Smooth muscle cell (in vitro differentiated cells): Measurements from ENCODE around the gene ZNF860. TPM values are rescaled to one million over a fixed set of nuclear protein-coding genes. Genes with fewer than 3 reads are reported as not detected.
A peak's percentile ranks its signal among the peaks of the same experiment; 100 is the strongest.

ENCODE experiments used
- DNase-seq: peaks from one replicate; lab custom pipeline; 2025; ENCODE audit not compliant: unreplicated experiment; lab: John Stamatoyannopoulos, UW
- H2AFZ ChIP-seq: fragments of 200-600 bp; sonication (generic); 2 replicates; pipeline ENCODE4 v1.6.0; 2016; ENCODE audit warnings: antibody characterized with exemption, low read depth, mild to moderate bottlenecking
- H3F3A ChIP-seq: fragments of 200-600 bp; sonication (generic); 2 replicates; pipeline ENCODE4 v1.6.0; 2017; ENCODE audit warnings: antibody characterized with exemption, low read depth
- H3K27ac ChIP-seq: fragments of 200-600 bp; sonication (generic); 2 replicates; pipeline ENCODE4 v1.5.1; 2016; ENCODE audit warnings: low read depth, mild to moderate bottlenecking
- H3K27me3 ChIP-seq: fragments of 200-600 bp; sonication (generic); 2 replicates; pipeline ENCODE4 v1.6.1; 2016; ENCODE audit warnings: low read depth, mild to moderate bottlenecking
- H3K36me3 ChIP-seq: fragments of 200-600 bp; sonication (generic); 2 replicates; pipeline ENCODE4 v1.5.1; 2016; ENCODE audit warnings: low read depth
- H3K4me1 ChIP-seq: fragments of 200-600 bp; sonication (generic); 2 replicates; pipeline ENCODE4 v1.5.1; 2016; ENCODE audit warnings: low read depth
- H3K4me2 ChIP-seq: fragments of 200-600 bp; sonication (generic); 2 replicates; pipeline ENCODE4 v1.6.0; 2016; ENCODE audit warnings: mild to moderate bottlenecking
- H3K4me3 ChIP-seq: fragments of 200-600 bp; sonication (generic); 2 replicates; pipeline ENCODE4 v1.5.1; 2016; ENCODE audit warnings: mild to moderate bottlenecking
- H3K79me2 ChIP-seq: fragments of 200-600 bp; sonication (generic); 2 replicates; pipeline ENCODE4 v1.6.0; 2016; ENCODE audit warnings: low read depth, mild to moderate bottlenecking
- H3K9ac ChIP-seq: fragments of 200-600 bp; sonication (generic); 2 replicates; pipeline ENCODE4 v1.6.0; 2016; ENCODE audit warnings: low read depth
- H3K9me3 ChIP-seq: fragments of 200-600 bp; sonication (generic); replicated peaks from 2 replicates; pipeline ENCODE4 v1.5.1; 2016; ENCODE audit warnings: low read depth
- H4K20me1 ChIP-seq: fragments of 200-600 bp; sonication (generic); 2 replicates; pipeline ENCODE4 v1.6.0; 2016; ENCODE audit warnings: low read depth
- WGBS: methylation state at CpG from one replicate; pipeline ENCODE4 v1.1.7; 2016; ENCODE audit warnings: low lambda C conversion rate; 5-methylcytosine and 5-hydroxymethylcytosine counted together
- polyA plus RNA-seq: library from polyadenylated mRNA; unstranded; fragments of >200 nt; fragmentation: Nextera tagmentation; extraction: Ambion mirVana; gene quantifications from 2 replicates; pipeline ENCODE4 v1.2.1, GENCODE V29; 2016
- total RNA-seq: library from RNA; depleted of rRNA; stranded (reverse); fragments of >200 nt; gene quantifications from 2 replicates; pipeline ENCODE4 v1.2.3, GENCODE V29; 2014
- TF ChIP-seq, protein P1 (sequence below): fragments of 200-600 bp; sonication (generic); IDR thresholded peaks from 2 replicates; pipeline ENCODE4 v1.5.1; 2017; ENCODE audit warnings: borderline replicate concordance, mild to moderate bottlenecking, antibody characterized with exemption; ENCODE audit not compliant: insufficient read depth, poor library complexity, severe bottlenecking

Gene ZNF860
- total and polyA plus RNA-seq, 2 experiments from 2014 or later = 0.85 to 1.2 TPM

DNA sequence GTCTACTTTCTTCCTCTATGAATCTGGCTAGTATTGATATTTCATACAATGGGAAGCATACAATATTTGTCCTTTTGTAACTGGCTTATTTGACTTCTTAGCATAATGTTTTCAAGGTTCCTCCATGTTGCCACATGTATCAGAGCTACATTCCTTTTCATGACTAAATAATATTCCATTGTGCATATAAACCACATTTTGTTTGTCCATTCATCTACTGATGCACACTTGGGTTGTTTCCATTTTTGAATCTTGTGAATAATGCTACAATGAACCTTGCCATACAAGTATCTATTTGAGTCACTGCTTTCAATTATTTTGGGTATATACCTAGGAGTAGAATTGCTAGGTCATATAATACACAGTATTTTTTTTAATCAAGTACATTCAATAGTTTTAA, 38.5 kb upstream of the ZNF860 start:
- Histone ChIP-seq H4K20me1 (peaks cover 46% of the 10 kb centered on the region), H3K4me2 (no peak overlapping the region), H3K4me1 (no peaks in the 10 kb centered on the region), H3K27ac (no peak overlapping the region), H2AFZ (no peak overlapping the region), H3F3A (no peaks in the 10 kb centered on the region), H3K36me3 (no peaks in the 10 kb centered on the region), H3K27me3 (no peaks in the 10 kb centered on the region), H3K9me3 (no peaks in the 10 kb centered on the region), H3K4me3 (no peak overlapping the region), H3K9ac (no peak overlapping the region), H3K79me2 (peaks cover 100% of the 10 kb centered on the region)
- no peak for DNase-seq
- TF ChIP-seq, protein P1, sequence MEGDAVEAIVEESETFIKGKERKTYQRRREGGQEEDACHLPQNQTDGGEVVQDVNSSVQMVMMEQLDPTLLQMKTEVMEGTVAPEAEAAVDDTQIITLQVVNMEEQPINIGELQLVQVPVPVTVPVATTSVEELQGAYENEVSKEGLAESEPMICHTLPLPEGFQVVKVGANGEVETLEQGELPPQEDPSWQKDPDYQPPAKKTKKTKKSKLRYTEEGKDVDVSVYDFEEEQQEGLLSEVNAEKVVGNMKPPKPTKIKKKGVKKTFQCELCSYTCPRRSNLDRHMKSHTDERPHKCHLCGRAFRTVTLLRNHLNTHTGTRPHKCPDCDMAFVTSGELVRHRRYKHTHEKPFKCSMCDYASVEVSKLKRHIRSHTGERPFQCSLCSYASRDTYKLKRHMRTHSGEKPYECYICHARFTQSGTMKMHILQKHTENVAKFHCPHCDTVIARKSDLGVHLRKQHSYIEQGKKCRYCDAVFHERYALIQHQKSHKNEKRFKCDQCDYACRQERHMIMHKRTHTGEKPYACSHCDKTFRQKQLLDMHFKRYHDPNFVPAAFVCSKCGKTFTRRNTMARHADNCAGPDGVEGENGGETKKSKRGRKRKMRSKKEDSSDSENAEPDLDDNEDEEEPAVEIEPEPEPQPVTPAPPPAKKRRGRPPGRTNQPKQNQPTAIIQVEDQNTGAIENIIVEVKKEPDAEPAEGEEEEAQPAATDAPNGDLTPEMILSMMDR = no peak

DNA sequence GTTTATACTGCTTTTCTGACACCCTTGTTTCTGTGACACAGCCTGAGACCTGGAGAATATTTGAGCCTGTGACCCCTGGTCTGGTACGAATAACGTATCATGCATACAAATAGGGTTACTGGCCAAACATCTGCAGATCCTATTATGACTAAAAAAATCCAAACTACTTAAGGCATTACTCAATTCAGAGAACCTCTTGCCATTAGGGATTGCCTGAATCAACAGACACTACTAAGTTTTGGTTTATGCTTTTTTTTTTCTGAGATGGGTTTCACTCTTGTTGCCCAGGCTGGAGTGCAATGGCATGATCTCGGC, 35.9 kb upstream of the ZNF860 start:
- H3K9ac ChIP-seq = no peak overlapping the region
- no peaks in the 10 kb centered on the region for H3K9me3 ChIP-seq
- H4K20me1 ChIP-seq = peaks cover 49% of the 10 kb centered on the region
- no peaks in the 10 kb centered on the region for H3K36me3 ChIP-seq
- H3K4me1 ChIP-seq = no peaks in the 10 kb centered on the region
- H3F3A ChIP-seq = no peaks in the 10 kb centered on the region
- H3K27ac ChIP-seq = no peak overlapping the region
- H2AFZ ChIP-seq = no peak overlapping the region
- H3K4me2 ChIP-seq = no peak overlapping the region
- no peaks in the 10 kb centered on the region for H3K27me3 ChIP-seq
- DNase-seq = no peak
- WGBS = 77% methylated on average over 3 of the region's 3 CpGs
- TF ChIP-seq, protein P1 = no peak
- H3K79me2 ChIP-seq = peaks cover 100% of the 10 kb centered on the region
- H3K4me3 ChIP-seq = no peak overlapping the region

- H3K4me1 ChIP-seq = no peaks in the 10 kb centered on the region
- H3K27me3 ChIP-seq = no peaks in the 10 kb centered on the region
- H2AFZ ChIP-seq = no peak overlapping the region
- WGBS = 79% methylated on average over 10 of the region's 10 CpGs
- peaks cover 100% of the 10 kb centered on the region for H3K79me2 ChIP-seq
- DNase-seq = no peak
- H4K20me1 ChIP-seq = peaks cover 49% of the 10 kb centered on the region
- no peaks in the 10 kb centered on the region for H3F3A ChIP-seq
- H3K36me3 ChIP-seq = no peaks in the 10 kb centered on the region
- H3K4me3 ChIP-seq = no peak overlapping the region
- TF ChIP-seq, protein P1 = no peak
- H3K9ac ChIP-seq = no peak overlapping the region
- H3K9me3 ChIP-seq = no peaks in the 10 kb centered on the region
- peak overlapping the region; percentile 26 for H3K4me2 ChIP-seq
- H3K27ac ChIP-seq = peak overlapping the region; percentile 54
Observed at GRCh38 chr3:31946484-31947081, 35.0 kb upstream of the ZNF860 start.

- H3K4me1 ChIP-seq = no peaks in the 10 kb centered on the region
- H2AFZ ChIP-seq = no peak overlapping the region
- no peaks in the 10 kb centered on the region for H3K36me3 ChIP-seq
- peaks cover 100% of the 10 kb centered on the region for H3K79me2 ChIP-seq
- no peak for DNase-seq
- H3K4me3 ChIP-seq = no peak overlapping the region
- no peak overlapping the region for H3K9ac ChIP-seq
- H3K4me2 ChIP-seq = peak overlapping the region; percentile 59
- peak overlapping the region; percentile 54 for H3K27ac ChIP-seq
- TF ChIP-seq, protein P1 = no peak
- 93% methylated on average over 4 of the region's 4 CpGs for WGBS
- no peaks in the 10 kb centered on the region for H3K9me3 ChIP-seq
- no peaks in the 10 kb centered on the region for H3K27me3 ChIP-seq
- H3F3A ChIP-seq = no peaks in the 10 kb centered on the region
- peaks cover 55% of the 10 kb centered on the region for H4K20me1 ChIP-seq
Observed at GRCh38 chr3:31947162-31947561, 34.4 kb upstream of the ZNF860 start.
